Measurements from ENCODE around the gene PLCH1. TPM values are rescaled to one million over a fixed set of nuclear protein-coding genes. Genes with fewer than 3 reads are reported as not detected.

The PLCH1 gene
- total and polyA plus RNA-seq, 12 donors, result under 0.01 to 0.28 (median 0.10) TPM; not detected in 2

DNA sequence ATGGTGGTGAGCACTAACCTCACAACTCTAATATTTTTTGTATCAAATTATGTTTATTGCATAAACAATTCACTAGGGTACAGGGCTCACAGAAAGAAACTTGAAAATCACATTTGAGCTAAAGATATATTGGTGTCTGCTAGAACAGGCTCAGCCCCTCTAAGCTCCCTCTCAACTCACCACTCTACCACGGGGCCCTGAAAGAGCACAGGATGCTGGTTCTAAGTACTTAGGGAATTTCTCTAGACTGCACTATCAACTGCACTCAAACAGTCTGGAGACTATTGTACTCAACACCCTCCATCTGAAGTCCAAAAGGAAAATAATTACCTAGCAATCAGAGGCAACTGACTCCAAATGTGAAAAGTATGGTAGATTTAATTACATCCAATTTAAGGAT is 352.7 kb downstream of the PLCH1 start:
- 46 to 74% (median 58%) methylated on average over 1 of the region's 1 CpG for WGBS, 4 donors
- H3K36me3 ChIP-seq (replicated peaks in 1 of 2), result no peaks in the 10 kb centered on the region
- no peaks in the 10 kb centered on the region for H3K4me1 ChIP-seq (replicated peaks in 1 of 2)
- H3K9me3 ChIP-seq (replicated peaks in 1 of 3), result no peaks in the 10 kb centered on the region
- H3K27ac ChIP-seq, result no peak overlapping the region
- TF ChIP-seq, protein P1, sequence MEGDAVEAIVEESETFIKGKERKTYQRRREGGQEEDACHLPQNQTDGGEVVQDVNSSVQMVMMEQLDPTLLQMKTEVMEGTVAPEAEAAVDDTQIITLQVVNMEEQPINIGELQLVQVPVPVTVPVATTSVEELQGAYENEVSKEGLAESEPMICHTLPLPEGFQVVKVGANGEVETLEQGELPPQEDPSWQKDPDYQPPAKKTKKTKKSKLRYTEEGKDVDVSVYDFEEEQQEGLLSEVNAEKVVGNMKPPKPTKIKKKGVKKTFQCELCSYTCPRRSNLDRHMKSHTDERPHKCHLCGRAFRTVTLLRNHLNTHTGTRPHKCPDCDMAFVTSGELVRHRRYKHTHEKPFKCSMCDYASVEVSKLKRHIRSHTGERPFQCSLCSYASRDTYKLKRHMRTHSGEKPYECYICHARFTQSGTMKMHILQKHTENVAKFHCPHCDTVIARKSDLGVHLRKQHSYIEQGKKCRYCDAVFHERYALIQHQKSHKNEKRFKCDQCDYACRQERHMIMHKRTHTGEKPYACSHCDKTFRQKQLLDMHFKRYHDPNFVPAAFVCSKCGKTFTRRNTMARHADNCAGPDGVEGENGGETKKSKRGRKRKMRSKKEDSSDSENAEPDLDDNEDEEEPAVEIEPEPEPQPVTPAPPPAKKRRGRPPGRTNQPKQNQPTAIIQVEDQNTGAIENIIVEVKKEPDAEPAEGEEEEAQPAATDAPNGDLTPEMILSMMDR (IDR thresholded peaks at IDR 0.05), result no peak
- TF ChIP-seq POLR2A (IDR thresholded peaks at IDR 0.05), result no peak
- no peak for DNase-seq
- no peak overlapping the region for H3K4me3 ChIP-seq
- H3K27me3 ChIP-seq, result no peaks in the 10 kb centered on the region
- intact Hi-C loops (cut with DNase I), result no loop called here

DNA sequence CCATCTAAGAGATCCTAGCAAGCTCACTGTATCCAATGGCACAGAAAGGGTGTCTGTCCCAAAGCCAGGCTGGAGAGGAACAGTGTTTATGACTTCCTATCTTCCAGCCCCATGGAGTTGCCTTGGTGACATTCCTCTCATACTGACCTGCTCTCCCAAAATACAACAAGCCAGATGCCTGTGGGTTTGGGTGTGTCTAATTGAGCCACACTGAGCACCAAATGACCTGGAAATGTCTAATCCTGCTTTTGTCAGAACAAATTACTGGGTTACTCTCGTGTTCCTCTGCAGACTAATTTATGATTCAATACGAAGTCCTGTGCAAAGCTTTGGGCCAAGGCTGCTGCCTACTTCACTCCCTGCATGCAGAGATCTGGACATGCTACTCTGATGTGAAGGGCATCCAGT is 353.3 kb downstream of the PLCH1 start:
- 5 to 18% (median 14%) methylated on average over 2 of the region's 2 CpGs for WGBS, 4 donors
- no peak overlapping the region for H3K27ac ChIP-seq

DNA sequence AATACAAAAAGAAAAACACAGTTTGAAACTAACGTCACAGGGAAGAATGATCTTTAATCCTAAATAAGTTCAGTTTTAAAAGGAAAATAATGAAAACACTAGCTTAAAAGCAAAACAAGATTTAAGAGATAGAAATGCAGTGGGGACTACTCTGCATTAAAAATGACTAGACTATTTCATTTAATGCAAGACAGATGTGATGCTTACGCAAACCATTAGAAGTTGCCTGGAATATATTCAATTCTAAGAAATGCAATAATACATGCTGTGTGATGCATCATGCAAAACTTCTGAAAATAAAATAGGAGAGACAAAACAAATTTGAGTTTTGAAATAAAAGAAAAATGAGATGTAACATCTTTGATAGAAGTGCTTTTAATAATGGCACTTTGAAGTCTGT is 353.8 kb downstream of the PLCH1 start:
- no peak for DNase-seq
- no peak overlapping the region for H3K27ac ChIP-seq
- H3K36me3 ChIP-seq (replicated peaks in 1 of 2), result no peaks in the 10 kb centered on the region
- intact Hi-C loops (cut with DNase I), result no loop called here
- H3K9me3 ChIP-seq (replicated peaks in 1 of 3), result no peaks in the 10 kb centered on the region
- H3K4me3 ChIP-seq, result no peak overlapping the region
- no peak for TF ChIP-seq POLR2A (IDR thresholded peaks at IDR 0.05)
- TF ChIP-seq, protein P1 (IDR thresholded peaks at IDR 0.05), result no peak
- no peaks in the 10 kb centered on the region for H3K4me1 ChIP-seq (replicated peaks in 1 of 2)
- WGBS, 4 donors, result 58 to 69% (median 64%) methylated on average over 2 of the region's 2 CpGs
- H3K27me3 ChIP-seq, result no peaks in the 10 kb centered on the region

More for the DNA sequence above, 353.3 kb downstream of the PLCH1 start:
- intact Hi-C loops (cut with DNase I), result no loop called here
- H3K36me3 ChIP-seq (replicated peaks in 1 of 2), result no peaks in the 10 kb centered on the region
- peak in 2 of 7 donors; percentile 17 to 24 for DNase-seq
- H3K4me1 ChIP-seq (replicated peaks in 1 of 2), result no peaks in the 10 kb centered on the region
- H3K27me3 ChIP-seq, result no peaks in the 10 kb centered on the region
- H3K4me3 ChIP-seq, result no peak overlapping the region
- TF ChIP-seq, protein P1 (IDR thresholded peaks at IDR 0.05), result no peak
- TF ChIP-seq POLR2A (IDR thresholded peaks at IDR 0.05), result no peak
- no peaks in the 10 kb centered on the region for H3K9me3 ChIP-seq (replicated peaks in 1 of 3)

DNA sequence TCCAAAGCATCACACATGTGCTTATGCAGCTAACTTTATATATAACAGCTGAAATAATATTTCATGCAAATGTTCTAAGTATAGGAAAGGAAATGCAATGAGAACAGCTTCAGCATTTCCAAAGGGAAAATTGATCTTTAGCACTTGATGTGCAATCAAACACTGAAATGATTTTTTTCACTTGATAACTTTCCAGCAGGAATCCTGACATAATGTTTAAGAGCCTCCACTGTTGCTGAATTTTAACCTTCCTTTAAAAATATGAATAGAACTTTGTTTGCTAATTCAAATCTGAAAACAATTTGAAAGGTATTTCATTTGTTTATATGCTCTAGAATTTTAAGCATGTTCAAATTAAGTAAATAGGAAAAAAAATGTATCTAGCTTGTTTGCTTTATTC is 354.5 kb downstream of the PLCH1 start:
- no peak overlapping the region for H3K4me3 ChIP-seq
- no peak for TF ChIP-seq POLR2A (IDR thresholded peaks at IDR 0.05)
- TF ChIP-seq, protein P1 (IDR thresholded peaks at IDR 0.05), result no peak
- H3K36me3 ChIP-seq (replicated peaks in 1 of 2), result no peaks in the 10 kb centered on the region
- H3K27ac ChIP-seq, result no peak overlapping the region
- H3K27me3 ChIP-seq, result no peaks in the 10 kb centered on the region
- intact Hi-C loops (cut with DNase I), result no loop called here
- H3K9me3 ChIP-seq (replicated peaks in 1 of 3), result no peaks in the 10 kb centered on the region
- H3K4me1 ChIP-seq (replicated peaks in 1 of 2), result no peaks in the 10 kb centered on the region
- DNase-seq, result no peak

All from adrenal gland (tissue), 12 donors.